NB4 (cell line): ENCODE results near the gene LMCD1.

ENCODE experiments used
- MAX ChIP-seq: IDR thresholded peaks from 2 replicates; pipeline ENCODE4 v1.6.1; 2011; ENCODE audit warnings: low read depth, low read length
- MYC ChIP-seq: IDR thresholded peaks from 2 replicates; pipeline ENCODE4 v1.6.1; 2011; ENCODE audit warnings: low read depth, low read length
- POLR2A ChIP-seq: IDR thresholded peaks from 2 replicates; pipeline ENCODE4 v1.6.1; 2011; ENCODE audit warnings: mild to moderate bottlenecking; ENCODE audit not compliant: insufficient read length; ENCODE audit errors: extremely low read depth
- TF ChIP-seq, protein P1 (sequence below): IDR thresholded peaks from one replicate; pipeline ENCODE4 v1.5.1; 2012; ENCODE audit warnings: low read depth, low read length

DNA sequence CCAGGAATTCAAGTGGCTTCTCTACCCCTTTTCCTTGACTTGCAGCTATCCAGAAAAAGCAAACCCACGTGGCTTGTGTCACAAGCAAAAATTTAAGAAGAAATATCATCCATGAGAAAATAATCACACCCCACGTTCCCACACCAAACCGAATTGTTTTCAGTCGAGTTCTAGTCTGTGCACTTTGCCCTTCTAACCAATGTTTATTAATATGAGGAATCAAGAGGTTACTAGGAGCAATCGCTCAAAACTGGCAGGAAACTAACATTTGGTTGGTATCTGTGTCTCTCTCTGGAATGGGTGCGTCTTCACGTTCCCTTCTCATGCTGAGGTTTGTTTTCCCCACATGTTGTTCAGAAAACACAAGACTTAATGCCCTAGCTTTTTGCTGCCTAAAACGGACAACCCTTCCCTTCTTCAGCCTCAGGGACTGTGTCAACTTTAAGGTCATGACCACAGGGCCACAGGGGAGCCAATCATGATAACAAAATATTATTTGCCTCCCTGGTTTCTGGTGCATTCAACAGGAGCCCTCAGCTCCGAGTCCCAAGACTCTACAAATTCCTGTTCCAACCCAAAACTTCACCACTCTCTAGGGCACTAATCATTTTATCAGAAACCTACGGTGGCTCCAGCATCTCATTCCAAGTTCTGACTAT lies 41.4 kb upstream of the LMCD1 start:
- TF ChIP-seq, protein P1, sequence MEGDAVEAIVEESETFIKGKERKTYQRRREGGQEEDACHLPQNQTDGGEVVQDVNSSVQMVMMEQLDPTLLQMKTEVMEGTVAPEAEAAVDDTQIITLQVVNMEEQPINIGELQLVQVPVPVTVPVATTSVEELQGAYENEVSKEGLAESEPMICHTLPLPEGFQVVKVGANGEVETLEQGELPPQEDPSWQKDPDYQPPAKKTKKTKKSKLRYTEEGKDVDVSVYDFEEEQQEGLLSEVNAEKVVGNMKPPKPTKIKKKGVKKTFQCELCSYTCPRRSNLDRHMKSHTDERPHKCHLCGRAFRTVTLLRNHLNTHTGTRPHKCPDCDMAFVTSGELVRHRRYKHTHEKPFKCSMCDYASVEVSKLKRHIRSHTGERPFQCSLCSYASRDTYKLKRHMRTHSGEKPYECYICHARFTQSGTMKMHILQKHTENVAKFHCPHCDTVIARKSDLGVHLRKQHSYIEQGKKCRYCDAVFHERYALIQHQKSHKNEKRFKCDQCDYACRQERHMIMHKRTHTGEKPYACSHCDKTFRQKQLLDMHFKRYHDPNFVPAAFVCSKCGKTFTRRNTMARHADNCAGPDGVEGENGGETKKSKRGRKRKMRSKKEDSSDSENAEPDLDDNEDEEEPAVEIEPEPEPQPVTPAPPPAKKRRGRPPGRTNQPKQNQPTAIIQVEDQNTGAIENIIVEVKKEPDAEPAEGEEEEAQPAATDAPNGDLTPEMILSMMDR = no peak
- TF ChIP-seq MAX = no peak
- no peak for TF ChIP-seq MYC
- no peak for TF ChIP-seq POLR2A
